Fibroblast of lung (primary cell): Measurements from ENCODE around the gene PCDHA11. TPM values are rescaled to one million over a fixed set of nuclear protein-coding genes. Genes with fewer than 3 reads are reported as not detected.
"Not testable (repeated sequence)": the region's sequence is repeated elsewhere in the genome, so short reads cannot be mapped to it uniquely, and the experiment has no call there.

ENCODE experiments used
- DNase-seq, 2 donors: peaks; one replicate each; pipeline versions ENCODE4 v3.0.0 to v3.0.0-alpha.2; 2010; ENCODE audit warnings: low read depth in 2 of 2
- H2AFZ ChIP-seq: 2 replicates; pipeline ENCODE4 v1.5.1; 2012; ENCODE audit warnings: low read length, control low read depth, inconsistent platforms
- H3K27ac ChIP-seq: 2 replicates; pipeline ENCODE4 v1.5.1; 2011; ENCODE audit warnings: low read length, control low read depth; ENCODE audit not compliant: insufficient read depth
- H3K27me3 ChIP-seq: 2 replicates; pipeline ENCODE4 v1.5.1; 2011; ENCODE audit warnings: mild to moderate bottlenecking, low read length; ENCODE audit not compliant: control insufficient read depth, insufficient read depth
- H3K36me3 ChIP-seq: 2 replicates; pipeline ENCODE4 v1.5.1; 2011; ENCODE audit warnings: low read length; ENCODE audit not compliant: control insufficient read depth, insufficient read depth
- H3K4me1 ChIP-seq: 2 replicates; pipeline ENCODE4 v1.5.1; 2011; ENCODE audit warnings: low read length; ENCODE audit not compliant: control insufficient read depth, insufficient read depth; ENCODE audit errors: extremely low read depth
- H3K4me2 ChIP-seq: 2 replicates; pipeline ENCODE4 v1.5.1; 2011; ENCODE audit warnings: low read length, control low read depth; ENCODE audit not compliant: insufficient read depth; ENCODE audit errors: extremely low read depth
- H3K4me3 ChIP-seq, 4 experiments: fragments of 200-600 bp in 1 of 4; sonication (generic) in 1 of 4; replicated peaks in 1 of 4; 2 replicates each; pipeline ENCODE4 v1.5.1; 2011 to 2016; ENCODE audit warnings: low read length in 4 of 4, low read depth in 3 of 4, mild to moderate bottlenecking in 3 of 4, control low read depth in 2 of 4, inconsistent platforms in 1 of 4, mixed read lengths in 1 of 4; ENCODE audit not compliant: insufficient read depth in 1 of 4; ENCODE audit errors: control extremely low read depth in 1 of 4
- H3K79me2 ChIP-seq: 2 replicates; pipeline ENCODE4 v1.5.1; 2012; ENCODE audit warnings: mild to moderate bottlenecking, low read length, inconsistent platforms; ENCODE audit not compliant: control insufficient read depth, insufficient read depth
- H3K9ac ChIP-seq: 2 replicates; pipeline ENCODE4 v1.5.1; 2011; ENCODE audit warnings: mild to moderate bottlenecking, low read length, control low read depth; ENCODE audit not compliant: insufficient read depth
- H3K9me3 ChIP-seq: 2 replicates; pipeline ENCODE4 v1.5.1; 2012; ENCODE audit warnings: low read depth, low read length; ENCODE audit not compliant: control insufficient read depth, insufficient read depth
- H4K20me1 ChIP-seq: 2 replicates; pipeline ENCODE4 v1.5.1; 2011; ENCODE audit warnings: low read length; ENCODE audit not compliant: control insufficient read depth, insufficient read depth; ENCODE audit errors: extremely low read depth
- CTCF ChIP-seq, 2 donors: IDR thresholded peaks in 1 of 2; conservative IDR thresholded peaks in 1 of 2; 1 replicate in 1 of 2; 2 replicates in 1 of 2; pipeline ENCODE4 v1.5.1; 2011 to 2012; ENCODE audit warnings: low read length in 2 of 2, control low read depth in 1 of 2, inconsistent platforms in 1 of 2, low read depth in 1 of 2, mild to moderate bottlenecking in 1 of 2
- EZH2 ChIP-seq: IDR thresholded peaks from 2 replicates; pipeline ENCODE4 v1.5.1; 2012; ENCODE audit warnings: low read length, control low read depth, mild to moderate bottlenecking; ENCODE audit errors: missing control alignments
- polyA minus RNA-seq: library from RNA; depleted of rRNA, polyadenylated mRNA; stranded (reverse); fragments of >200 nt; gene quantifications from 2 replicates; pipeline ENCODE4 v1.2.3, GENCODE V29; 2011; ENCODE audit warnings: low replicate concordance
- polyA plus RNA-seq, 2 donors: library from polyadenylated mRNA; depleted of rRNA in 1 of 2; stranded (reverse) in 1 of 2; unstranded in 1 of 2; fragments of >200 nt; gene quantifications; 2 replicates each; pipeline ENCODE4 v1.2.1, GENCODE V29; 2011 to 2012; ENCODE audit warnings: missing spikeins in 1 of 2
- total RNA-seq: library from RNA; depleted of rRNA; stranded (reverse); fragments of >200 nt; gene quantifications from 2 replicates; pipeline ENCODE4 v1.2.1, GENCODE V29; 2014

Gene PCDHA11
- total RNA-seq: 0.51 and 0.66 TPM in 2 replicates
- polyA plus RNA-seq: 0.15 TPM in 1 of 2 replicates, not detected in the other
- polyA plus RNA-seq (2012): 0.02 TPM in 1 of 2 replicates, not detected in the other
- 1.1 TPM in 1 of 2 replicates, not detected in the other for polyA minus RNA-seq

GRCh38 chr5:140868721-140869554 lies at the start of gene PCDHA11:
TSS of gene PCDHA11 (plus strand) at chr5:140868957. CDS start at chr5:140869104, 147 bp downstream.
- H3K9me3 ChIP-seq: no peaks in the 10 kb centered on the region
- H3K36me3 ChIP-seq: no peaks in the 10 kb centered on the region
- no peak within 1 kb of the TSS for H3K4me2 ChIP-seq
- no peak within 1 kb of the TSS for H3K4me3 ChIP-seq
- no peaks in the 10 kb centered on the region for H4K20me1 ChIP-seq
- TF ChIP-seq CTCF (conservative IDR thresholded peaks at IDR 0.05 in 1 of 2, IDR thresholded peaks at IDR 0.05 in 1 of 2; ENCODE audit: low read depth in 1 of 2, low read length in 2 of 2): no peak
- no peak for TF ChIP-seq EZH2
- no peaks in the 10 kb centered on the region for H3K4me1 ChIP-seq
- H2AFZ ChIP-seq: no peak within 1 kb of the TSS
- no peaks in the 10 kb centered on the region for H3K79me2 ChIP-seq
- H3K9ac ChIP-seq: no peak within 1 kb of the TSS
- no peaks in the 10 kb centered on the region for H3K27me3 ChIP-seq
- no peak for DNase-seq
- H3K27ac ChIP-seq: no peak within 1 kb of the TSS

- no peak within 1 kb of the TSS for H3K27ac ChIP-seq
- peak within 1 kb of the TSS in 1 of 4 experiments; percentile 17 for H3K4me3 ChIP-seq
- no peaks in the 10 kb centered on the region for H3K9me3 ChIP-seq
- no peaks in the 10 kb centered on the region for H3K27me3 ChIP-seq
- H3K4me2 ChIP-seq: no peak within 1 kb of the TSS
- no peak within 1 kb of the TSS for H2AFZ ChIP-seq
- no peaks in the 10 kb centered on the region for H4K20me1 ChIP-seq
- H3K4me1 ChIP-seq: no peaks in the 10 kb centered on the region
- H3K36me3 ChIP-seq: no peaks in the 10 kb centered on the region
- TF ChIP-seq CTCF (conservative IDR thresholded peaks at IDR 0.05 in 1 of 2, IDR thresholded peaks at IDR 0.05 in 1 of 2; ENCODE audit: low read depth in 1 of 2, low read length in 2 of 2) (peak; percentile 35 to 36), EZH2 (no peak)
- no peak for DNase-seq
- H3K79me2 ChIP-seq: no peaks in the 10 kb centered on the region
- H3K9ac ChIP-seq: no peak within 1 kb of the TSS
Observed at GRCh38 chr5:140821375-140822280, 47.1 kb upstream of the PCDHA11 start, which contains the start of gene PCDHA5. TSS of gene PCDHA5 (plus strand) at chr5:140821613.

GRCh38 chr5:140822281-140822629 lies 46.5 kb upstream of the PCDHA11 start:
- no peak overlapping the region for H3K4me3 ChIP-seq
- H3K27ac ChIP-seq: no peak overlapping the region
- no peaks in the 10 kb centered on the region for H3K27me3 ChIP-seq
- no peaks in the 10 kb centered on the region for H3K36me3 ChIP-seq
- H3K9ac ChIP-seq: no peak overlapping the region
- no peak overlapping the region for H3K4me2 ChIP-seq
- H3K9me3 ChIP-seq: no peaks in the 10 kb centered on the region
- H3K4me1 ChIP-seq: no peaks in the 10 kb centered on the region
- no peaks in the 10 kb centered on the region for H3K79me2 ChIP-seq
- no peak for DNase-seq
- TF ChIP-seq EZH2 (no peak), CTCF (conservative IDR thresholded peaks at IDR 0.05 in 1 of 2, IDR thresholded peaks at IDR 0.05 in 1 of 2; ENCODE audit: low read depth in 1 of 2, low read length in 2 of 2) (no peak)
- H2AFZ ChIP-seq: no peak overlapping the region
- H4K20me1 ChIP-seq: no peaks in the 10 kb centered on the region

GRCh38 chr5:140822969-140823368 lies 45.8 kb upstream of the PCDHA11 start:
- H4K20me1 ChIP-seq, H3K4me2 ChIP-seq, H3K4me1 ChIP-seq, H3K4me3 ChIP-seq, H3K27me3 ChIP-seq, H3K27ac ChIP-seq, H3K9me3 ChIP-seq, H2AFZ ChIP-seq, H3K36me3 ChIP-seq, H3K9ac ChIP-seq, H3K79me2 ChIP-seq, DNase-seq: not testable (repeated sequence)
